Middle frontal gyrus (tissue), 1 donor: ENCODE data around the gene HTR3B.
"Not testable (repeated sequence)": the region's sequence is repeated elsewhere in the genome, so short reads cannot be mapped to it uniquely, and the experiment has no call there.

ENCODE experiments used
- DNase-seq: peaks from one replicate; pipeline ENCODE4 v3.0.0-alpha.2; 2015; ENCODE audit warnings: low spot score; ENCODE audit errors: extremely low spot score

The HTR3B gene

GRCh38 chr11:113884361-113884836 is 20.2 kb upstream of the HTR3B start:
- no peak for DNase-seq

GRCh38 chr11:113885897-113886296 is 18.7 kb upstream of the HTR3B start:
- no peak for DNase-seq

DNA sequence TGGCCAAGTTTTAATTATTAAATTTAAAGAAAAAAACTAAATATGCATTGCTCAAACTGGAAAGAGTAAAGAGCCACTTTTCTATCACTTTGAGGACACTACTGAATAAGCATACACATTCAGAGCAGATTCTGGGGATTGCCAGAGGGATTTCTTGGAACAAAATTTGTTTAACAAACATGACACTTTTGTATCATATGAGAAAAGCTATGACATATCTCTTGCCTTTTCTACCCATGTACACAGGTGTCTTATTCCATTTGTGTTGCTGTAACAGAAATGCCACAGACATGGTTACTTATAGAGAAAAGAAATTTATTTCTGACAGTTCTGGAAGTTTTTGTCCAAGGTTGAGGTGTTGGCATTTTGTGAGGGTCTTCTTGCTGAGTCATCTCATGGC is 15.7 kb upstream of the HTR3B start:
- DNase-seq = no peak

DNA sequence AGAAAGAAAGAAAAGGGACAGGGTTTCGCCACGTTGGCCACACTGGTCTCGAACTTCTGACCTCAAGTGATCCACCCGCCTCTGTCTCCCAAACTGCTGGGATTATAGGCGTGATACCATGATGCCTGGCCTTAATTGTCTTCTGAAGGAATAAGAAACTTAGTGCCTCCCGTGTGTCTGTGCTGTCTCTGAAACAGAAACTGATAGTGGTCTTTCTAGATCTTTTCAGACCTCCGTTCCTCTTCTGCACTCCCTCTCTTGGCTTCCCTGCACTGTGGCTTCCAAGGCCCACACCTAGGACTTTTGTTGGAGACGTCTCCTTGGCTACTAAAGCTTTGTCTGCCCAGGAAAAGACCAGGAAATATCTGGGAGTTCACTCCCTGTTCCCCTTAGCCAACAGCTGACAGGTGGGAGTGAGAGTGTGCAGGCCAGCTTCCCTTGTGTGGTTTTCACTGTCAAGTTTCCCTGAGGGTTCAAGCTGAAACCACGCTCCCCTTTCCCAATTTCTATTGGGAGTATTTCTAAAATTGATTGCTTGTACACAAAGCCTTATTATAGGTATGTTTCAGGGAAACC is 10.1 kb upstream of the HTR3B start:
- no peak for DNase-seq

- DNase-seq = no peak
Measured at GRCh38 chr11:113895367-113896155, 9.0 kb upstream of the HTR3B start.

- no peak for DNase-seq
Measured at GRCh38 chr11:113896156-113896879, 8.3 kb upstream of the HTR3B start.

GRCh38 chr11:113901141-113901540 is 3.5 kb upstream of the HTR3B start:
- no peak for DNase-seq

DNA sequence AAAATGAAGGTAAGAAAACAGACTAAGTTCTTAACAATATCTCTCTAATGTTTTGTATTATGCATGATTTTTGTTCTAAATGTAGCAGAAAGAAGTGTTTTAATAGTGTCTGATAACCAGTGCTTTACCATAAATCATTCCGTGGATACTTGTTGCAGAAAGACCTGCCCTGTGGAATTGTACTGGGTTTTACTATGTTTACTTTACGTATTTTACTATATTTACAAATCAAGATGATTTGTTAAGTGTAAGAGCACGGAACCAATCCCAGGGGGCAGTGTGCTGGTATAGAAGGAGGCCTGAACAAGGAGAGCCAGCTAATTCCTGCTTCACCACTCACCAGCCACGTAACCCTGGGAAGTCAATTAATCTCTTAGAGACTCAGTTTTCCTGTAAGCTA is 1.4 kb downstream of the HTR3B start:
- DNase-seq = no peak

DNA sequence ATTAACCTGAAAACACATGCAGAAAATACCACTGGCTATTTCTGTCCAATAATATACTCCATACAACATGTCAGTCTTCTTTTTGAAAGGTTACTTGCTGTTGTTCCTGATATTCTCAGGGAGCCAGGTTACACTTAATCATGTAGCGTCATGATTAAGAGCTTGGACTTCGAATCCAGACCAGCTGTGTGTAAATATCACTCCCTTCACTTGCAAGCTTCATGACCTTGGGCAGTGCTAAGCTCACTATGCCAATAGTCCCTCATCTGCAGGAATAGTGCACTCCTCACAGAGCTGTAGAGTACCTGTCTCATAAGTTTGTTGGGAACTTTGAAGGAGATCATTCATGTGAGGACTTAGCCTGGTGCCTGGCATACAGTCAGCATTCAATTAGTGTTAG is 1.9 kb downstream of the HTR3B start:
- DNase-seq = no peak

DNA sequence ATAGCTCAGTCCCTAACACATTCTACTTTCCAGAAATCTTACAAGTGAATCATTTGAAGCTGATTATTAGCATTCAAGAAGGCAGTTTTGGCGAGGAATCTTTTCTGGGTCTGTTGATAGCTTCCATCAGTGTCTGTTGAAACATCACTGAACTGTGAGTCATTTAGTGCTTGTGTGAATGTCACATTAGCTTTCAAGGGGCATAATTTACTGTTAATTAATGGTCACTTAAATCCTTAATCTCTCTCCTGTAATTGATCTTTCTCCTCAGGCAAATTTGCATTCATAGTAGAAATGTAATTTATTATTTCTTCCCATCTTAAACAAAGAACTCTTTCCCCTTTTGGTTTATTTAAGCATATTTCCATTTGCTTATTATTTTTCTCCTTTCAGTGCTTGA is 2.6 kb downstream of the HTR3B start:
- no peak for DNase-seq

DNA sequence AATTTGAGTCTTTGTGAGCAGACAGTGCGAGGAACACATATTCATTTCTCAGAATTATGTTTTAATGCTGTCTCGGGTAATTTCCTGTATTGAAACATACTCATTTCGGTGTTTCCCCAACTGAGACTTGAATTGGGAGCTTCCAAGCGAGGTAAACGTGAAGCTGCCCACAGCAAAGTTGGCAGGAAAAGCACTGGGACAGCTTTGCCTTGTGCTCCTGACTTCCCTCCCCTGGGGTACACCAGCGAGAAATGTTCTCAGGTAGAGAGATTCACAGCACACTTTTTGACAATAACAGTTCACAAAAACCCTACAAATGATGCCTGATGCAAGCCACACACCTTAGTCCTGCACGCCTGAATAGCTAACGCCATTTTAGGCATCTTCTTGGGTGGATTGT is 3.1 kb downstream of the HTR3B start:
- DNase-seq = no peak

- DNase-seq = no peak
Measured at GRCh38 chr11:113908098-113908497, 3.5 kb downstream of the HTR3B start.

DNA sequence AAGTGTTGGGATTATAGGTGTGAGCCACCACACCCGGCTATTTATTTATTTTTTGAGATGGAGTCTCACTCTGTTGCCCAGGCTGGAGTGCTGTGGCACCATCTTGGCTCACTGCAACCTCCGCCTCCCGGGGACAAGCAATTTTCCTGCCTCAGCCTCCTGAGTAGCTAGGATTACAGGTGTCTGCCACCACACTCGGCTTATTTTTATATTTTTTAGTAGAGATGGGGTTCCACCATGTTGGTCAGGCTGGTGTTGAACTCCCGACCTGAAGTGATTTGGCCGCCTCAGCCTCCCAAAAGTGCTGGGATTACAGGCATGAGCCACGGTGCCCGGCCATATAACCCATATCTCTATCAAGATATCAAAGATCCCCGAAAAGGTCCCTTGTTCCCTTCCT is 6.9 kb downstream of the HTR3B start:
- not testable (repeated sequence) for DNase-seq

DNA sequence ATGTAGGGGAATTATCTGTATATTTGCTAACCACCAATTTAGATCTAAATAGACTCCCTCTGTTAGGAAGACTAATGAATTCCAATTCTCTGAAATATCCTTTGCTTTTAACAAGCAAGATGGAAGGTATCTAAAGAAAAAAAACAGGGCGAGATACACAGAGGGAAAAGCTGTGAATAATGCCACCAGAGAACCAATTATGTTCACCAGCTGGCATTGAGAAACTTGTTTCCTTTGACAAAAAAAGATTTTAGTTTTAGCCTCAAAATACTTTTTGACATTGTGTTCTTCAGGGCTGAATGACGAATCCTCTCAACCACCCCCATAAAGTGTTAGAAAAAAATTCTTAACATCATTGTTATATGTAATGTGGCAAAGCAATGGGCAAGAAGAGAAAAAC is 19.0 kb downstream of the HTR3B start:
- DNase-seq = no peak

DNA sequence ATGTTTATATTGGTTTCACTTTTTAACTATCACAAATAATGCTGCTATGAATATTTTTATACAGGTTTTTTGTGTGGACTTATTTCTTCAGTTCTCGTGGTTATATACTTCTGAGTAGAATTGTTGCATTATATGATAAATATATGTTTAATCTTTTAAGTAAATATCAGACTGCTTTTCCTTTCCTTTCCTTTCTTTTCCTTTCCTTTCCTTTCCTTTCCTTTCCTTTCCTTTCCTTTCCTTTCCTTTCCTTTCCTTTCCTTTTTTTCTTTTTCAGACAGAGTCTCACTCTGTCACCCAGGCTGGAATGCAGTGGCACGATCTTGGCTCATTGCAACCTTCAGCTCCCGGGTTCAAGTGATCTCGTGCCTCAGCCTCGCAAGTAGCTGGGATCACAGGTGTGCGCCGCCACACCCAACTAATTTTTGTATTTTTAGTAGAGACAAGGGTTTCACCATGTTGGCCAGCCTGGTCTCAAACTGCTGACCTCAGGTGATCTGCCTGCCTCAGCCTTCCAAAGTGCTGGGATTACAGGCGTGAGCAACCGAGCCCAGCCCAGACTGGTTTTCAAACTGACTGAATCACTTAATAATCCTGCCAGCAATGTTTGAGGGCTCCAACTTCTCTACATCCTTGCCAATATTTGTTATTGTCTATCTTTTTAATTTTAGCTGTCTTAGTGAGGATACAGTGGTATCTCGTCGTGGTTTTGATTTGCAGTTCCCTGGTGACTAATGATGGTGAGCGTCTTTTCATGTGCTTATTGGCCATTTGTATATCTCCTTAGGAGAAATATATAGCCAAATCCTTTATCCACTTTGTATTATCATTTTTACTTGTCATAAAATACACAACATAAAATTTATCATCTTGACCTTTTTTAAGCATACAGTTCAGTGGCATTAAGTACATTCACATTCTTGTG is 21.9 kb downstream of the HTR3B start:
- DNase-seq = no peak

- no peak for DNase-seq
Measured at GRCh38 chr11:113928311-113928710, 23.7 kb downstream of the HTR3B start.

GRCh38 chr11:113932788-113933187 is 28.2 kb downstream of the HTR3B start:
- DNase-seq = no peak

DNA sequence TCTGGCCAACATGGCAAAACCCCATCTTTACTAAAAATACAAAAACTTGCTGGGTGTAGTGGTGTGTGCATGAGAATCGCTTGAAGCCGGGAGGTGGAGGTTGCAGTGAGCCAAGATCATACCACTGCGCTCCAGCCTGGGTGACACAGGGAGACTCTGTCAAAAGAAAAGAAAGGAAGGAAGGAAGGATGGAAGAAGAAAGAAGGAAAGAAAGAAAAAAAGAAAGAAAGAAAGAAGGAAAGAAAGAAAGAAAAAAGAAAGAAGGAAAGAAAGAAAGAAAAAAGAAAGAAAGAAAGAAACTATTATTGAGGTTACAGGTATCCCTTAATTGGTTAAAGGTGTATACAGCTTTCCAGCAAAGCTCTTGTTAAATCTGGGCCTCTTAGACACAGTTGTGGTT is 29.6 kb downstream of the HTR3B start:
- DNase-seq = not testable (repeated sequence)

DNA sequence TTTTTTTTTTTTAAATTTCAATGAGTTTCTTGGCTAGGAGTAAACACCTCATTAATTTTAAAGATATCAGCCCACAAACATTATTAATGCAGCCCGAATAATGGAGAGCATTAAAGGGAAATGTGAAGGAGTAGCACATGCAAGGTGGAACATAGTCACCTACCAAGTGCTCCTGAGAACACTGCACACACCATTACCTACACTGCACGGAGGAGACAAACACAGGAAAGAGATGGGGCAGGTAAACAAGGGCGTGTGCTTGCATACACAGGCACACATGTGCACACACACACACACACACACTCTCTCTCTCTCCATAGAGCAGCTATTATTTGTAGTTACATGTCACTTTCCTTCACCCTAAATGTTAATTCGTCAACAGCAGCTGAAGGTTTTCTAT is 30.2 kb downstream of the HTR3B start:
- no peak for DNase-seq

DNA sequence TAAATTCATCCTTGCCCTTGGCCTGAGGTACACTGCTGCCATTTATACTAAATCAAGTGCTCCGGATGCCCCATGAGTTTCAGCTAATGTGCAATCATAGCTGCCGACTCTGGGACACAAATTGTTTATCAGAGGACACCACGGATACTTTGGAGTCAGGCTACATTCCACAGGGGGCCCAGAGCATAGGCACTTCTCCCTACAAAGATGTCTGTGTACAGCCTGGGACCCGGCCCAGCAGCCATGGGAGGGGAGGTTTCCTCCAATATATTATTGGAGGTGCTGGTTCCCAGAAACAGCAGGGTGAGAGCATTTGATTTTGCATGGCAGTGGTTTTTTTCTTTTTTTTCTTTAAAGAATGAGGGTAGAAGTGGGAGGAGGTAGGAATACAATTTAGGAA is 31.3 kb downstream of the HTR3B start:
- no peak for DNase-seq

- no peak for DNase-seq
Measured at GRCh38 chr11:113937918-113938317, 33.3 kb downstream of the HTR3B start.
